Stimulated activated CD4-positive, alpha-beta T cell treated with anti-CD3 and anti-CD28 coated beads, Interleukin-2, amount 100 ng/mL, for 24 hours (primary cell): ENCODE data around the gene ACVRL1.
A peak's percentile ranks its signal among the peaks of the same experiment; 100 is the strongest.

Experiments
- DNase-seq, 2 donors: peaks; one replicate each; pipeline ENCODE4 v3.0.0-alpha.2; 2020

Gene ACVRL1

GRCh38 chr12:51907083-51907855 lies at the start of gene ACVRL1:
Gene ACVRL1 (plus strand): TSS chr12:51907504. CDS start chr12:51912475, 4,971 bp downstream.
- DNase-seq, result no peak

- no peak for DNase-seq
Observed at GRCh38 chr12:51860986-51861385, 46.3 kb upstream of the ACVRL1 start.

- DNase-seq, result no peak
Observed at GRCh38 chr12:51862947-51863346, 44.4 kb upstream of the ACVRL1 start.

- DNase-seq, result no peak
Observed at GRCh38 chr12:51863363-51863932, 43.9 kb upstream of the ACVRL1 start.

GRCh38 chr12:51863933-51864832 lies 43.1 kb upstream of the ACVRL1 start:
- DNase-seq, result peak; percentile 31 to 51

- no peak for DNase-seq
Observed at GRCh38 chr12:51864833-51865670, 42.3 kb upstream of the ACVRL1 start.

GRCh38 chr12:51865757-51866270 lies 41.5 kb upstream of the ACVRL1 start:
- DNase-seq, result no peak

- no peak for DNase-seq
Observed at GRCh38 chr12:51866324-51866723, 41.0 kb upstream of the ACVRL1 start.

- no peak for DNase-seq
Observed at GRCh38 chr12:51866762-51867161, 40.5 kb upstream of the ACVRL1 start.

GRCh38 chr12:51867371-51867770 lies 39.9 kb upstream of the ACVRL1 start:
- no peak for DNase-seq

- no peak for DNase-seq
Observed at GRCh38 chr12:51867796-51868428, 39.4 kb upstream of the ACVRL1 start.

GRCh38 chr12:51868821-51869495 lies 38.3 kb upstream of the ACVRL1 start:
- no peak for DNase-seq

GRCh38 chr12:51869496-51869865 lies 37.8 kb upstream of the ACVRL1 start:
- no peak for DNase-seq

GRCh38 chr12:51869931-51870330 lies 37.4 kb upstream of the ACVRL1 start:
- DNase-seq, result no peak

GRCh38 chr12:51870504-51870903 lies 36.8 kb upstream of the ACVRL1 start:
- DNase-seq, result no peak

GRCh38 chr12:51871126-51871525 lies 36.2 kb upstream of the ACVRL1 start:
- no peak for DNase-seq

GRCh38 chr12:51871918-51872688 lies 35.2 kb upstream of the ACVRL1 start:
- no peak for DNase-seq

GRCh38 chr12:51872689-51872981 lies 34.7 kb upstream of the ACVRL1 start:
- no peak for DNase-seq

- no peak for DNase-seq
Observed at GRCh38 chr12:51873251-51873994, 33.9 kb upstream of the ACVRL1 start.

GRCh38 chr12:51874000-51874399 lies 33.3 kb upstream of the ACVRL1 start:
- DNase-seq, result no peak
